Endothelial cell of umbilical vein (primary cell): Measurements from ENCODE around the gene RRAS.

ENCODE experiments used
- CTCF ChIP-seq, 2 donors: IDR thresholded peaks; 1 replicate in 1 of 2; 2 replicates in 1 of 2; pipeline ENCODE4 v1.5.1; 2011; ENCODE audit warnings: low read length in 2 of 2, mild to moderate bottlenecking in 2 of 2, moderate library complexity in 2 of 2, control low read depth in 1 of 2, inconsistent platforms in 1 of 2, low read depth in 1 of 2; ENCODE audit not compliant: insufficient read depth in 1 of 2; ENCODE audit errors: extremely low read depth in 1 of 2
- EZH2 ChIP-seq: IDR thresholded peaks from 2 replicates; pipeline ENCODE4 v1.6.1; 2012; ENCODE audit warnings: borderline replicate concordance, low read depth, mild to moderate bottlenecking, moderate library complexity, low read length, inconsistent platforms; ENCODE audit not compliant: severe bottlenecking
- JUN ChIP-seq: IDR thresholded peaks from 2 replicates; pipeline ENCODE4 v1.6.1; 2011; ENCODE audit warnings: borderline replicate concordance, low read depth; ENCODE audit not compliant: insufficient read length, insufficient read depth
- MAX ChIP-seq: IDR thresholded peaks from 2 replicates; pipeline ENCODE4 v1.6.1; 2011; ENCODE audit not compliant: insufficient read depth, insufficient read length
- MYC ChIP-seq: IDR thresholded peaks from one replicate; pipeline ENCODE4 v1.6.1; 2011; ENCODE audit warnings: mild to moderate bottlenecking, low read depth, low read length
- POLR2A ChIP-seq: IDR thresholded peaks from 2 replicates; pipeline ENCODE4 v1.6.1; 2012; ENCODE audit warnings: low read depth, mild to moderate bottlenecking, control low read depth, low read length
- POLR2AphosphoS5 ChIP-seq: IDR thresholded peaks from 2 replicates; pipeline ENCODE4 v1.6.1; 2012; ENCODE audit warnings: low read depth, mild to moderate bottlenecking, control low read depth, low read length, moderate library complexity; ENCODE audit not compliant: insufficient read depth

GRCh38 chr19:49686503-49687088 is 46.7 kb upstream of the RRAS start:
- TF ChIP-seq CTCF (IDR thresholded peaks at IDR 0.05; ENCODE audit: extremely low read depth in 1 of 2, insufficient read depth in 1 of 2, low read depth in 1 of 2, low read length in 2 of 2) (no peak), POLR2AphosphoS5 (no peak), POLR2A (no peak), EZH2 (no peak), JUN (no peak), MAX (no peak), MYC (no peak)
